Erythroblast (primary cell): ENCODE measurements around the gene UNC13B.

Experiments
- GATA1 ChIP-seq: IDR thresholded peaks from 2 replicates; pipeline ENCODE4 v1.6.1; 2011; ENCODE audit warnings: low read depth, mild to moderate bottlenecking, control low read depth, low read length, moderate library complexity
- POLR2A ChIP-seq: IDR thresholded peaks from 2 replicates; pipeline ENCODE4 v1.6.1; 2011; ENCODE audit warnings: mild to moderate bottlenecking, low read length

DNA sequence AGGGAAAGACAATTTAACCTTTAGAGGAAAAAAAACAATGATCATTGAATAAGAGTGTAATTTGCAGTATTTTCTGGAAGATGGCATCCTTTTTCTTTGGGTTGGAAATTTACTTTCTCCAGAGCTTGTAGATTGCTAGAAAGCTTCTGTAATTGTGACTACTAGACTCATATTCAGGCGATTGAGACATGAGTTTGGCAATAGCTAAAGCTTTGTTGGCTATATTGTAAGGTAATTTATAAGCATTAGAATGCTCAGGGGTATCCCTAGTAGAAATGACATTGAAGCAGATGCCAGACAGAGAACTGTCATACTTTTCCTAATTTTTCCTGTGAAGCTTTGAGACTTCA lies 115.3 kb downstream of the UNC13B start:
- no peak for TF ChIP-seq POLR2A
- TF ChIP-seq GATA1: no peak
